Subcutaneous adipose tissue (tissue), 4 donors: ENCODE results near the gene ANKRD28. TPM values are rescaled to one million over a fixed set of nuclear protein-coding genes. Genes with fewer than 3 reads are reported as not detected.

Experiments
- CTCF ChIP-seq: fragments of 450-650 bp; IDR thresholded peaks from one replicate; pipeline ENCODE4 v1.5.1; 2016; ENCODE audit warnings: low read depth, mild to moderate bottlenecking, control low read depth, antibody characterized with exemption, moderate library complexity
- total RNA-seq, 4 donors: library from RNA; depleted of rRNA; stranded (reverse); fragments of >200 nt; gene quantifications; one replicate each; pipeline ENCODE4 v1.1.0, GENCODE V29; 2016

ANKRD28 gene
- total RNA-seq, 4 donors from 2014 or later, result 66.5 to 130 (median 123) TPM

DNA sequence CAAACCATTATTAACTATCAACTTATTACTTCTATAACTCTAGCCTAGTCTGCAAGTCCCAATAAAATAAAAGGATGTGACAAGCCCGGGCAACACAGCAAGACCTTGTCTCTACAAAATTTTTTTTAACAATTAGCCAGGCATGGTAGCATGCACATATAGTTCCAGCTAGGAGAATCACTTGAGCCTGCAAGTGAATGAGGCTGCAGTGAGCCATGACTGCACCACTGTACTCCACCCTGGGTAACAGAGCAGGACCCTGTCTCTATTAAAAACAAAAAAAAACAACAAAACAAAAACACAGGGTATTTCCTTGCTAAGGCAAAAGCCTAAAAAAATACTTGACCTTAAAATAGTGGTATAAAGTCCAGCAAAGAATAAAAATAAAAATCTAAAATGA lies 31.4 kb downstream of the ANKRD28 start:
- TF ChIP-seq CTCF, result no peak

DNA sequence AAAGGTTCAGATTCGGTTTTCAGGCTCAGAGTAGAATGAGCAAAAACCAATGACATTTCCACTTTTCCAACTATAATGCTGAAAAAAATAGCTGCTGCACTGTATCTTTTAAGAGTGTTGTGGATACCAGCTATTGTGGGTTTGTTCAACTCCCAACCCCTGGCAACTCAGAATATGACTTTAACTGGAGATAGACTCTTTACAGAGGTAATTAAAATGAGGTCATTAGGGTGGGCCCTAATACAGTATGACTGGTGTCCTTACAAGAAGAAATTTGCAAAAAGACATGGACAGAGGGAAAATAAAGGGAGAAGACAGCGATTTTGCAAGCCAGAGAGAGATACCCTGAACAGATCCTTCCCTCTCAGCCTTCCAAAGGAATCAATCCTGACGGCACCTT lies 39.5 kb downstream of the ANKRD28 start:
- TF ChIP-seq CTCF, result no peak

- no peak for TF ChIP-seq CTCF
These were observed 40.0 kb downstream of the ANKRD28 start for GRCh38 chr3:15757824-15758223.

DNA sequence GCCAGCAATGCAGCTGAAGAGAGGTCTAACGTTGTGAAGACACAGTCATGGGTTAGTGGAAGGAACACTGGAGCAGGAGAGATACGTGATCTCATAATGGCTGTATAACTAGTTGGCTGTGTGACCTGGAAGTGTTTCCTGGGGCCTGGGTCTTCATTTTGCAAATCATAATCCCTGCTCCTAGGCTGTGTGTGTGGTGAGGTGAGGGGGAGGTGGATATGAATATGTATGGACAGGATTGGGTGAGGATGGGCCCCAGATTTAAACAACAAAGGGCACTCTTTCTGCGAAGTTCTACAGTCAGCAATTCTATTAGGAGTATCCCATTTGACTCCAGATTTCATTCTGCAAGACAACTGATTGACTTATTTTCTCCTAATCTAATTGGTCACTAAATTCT lies 41.3 kb downstream of the ANKRD28 start:
- TF ChIP-seq CTCF, result no peak

DNA sequence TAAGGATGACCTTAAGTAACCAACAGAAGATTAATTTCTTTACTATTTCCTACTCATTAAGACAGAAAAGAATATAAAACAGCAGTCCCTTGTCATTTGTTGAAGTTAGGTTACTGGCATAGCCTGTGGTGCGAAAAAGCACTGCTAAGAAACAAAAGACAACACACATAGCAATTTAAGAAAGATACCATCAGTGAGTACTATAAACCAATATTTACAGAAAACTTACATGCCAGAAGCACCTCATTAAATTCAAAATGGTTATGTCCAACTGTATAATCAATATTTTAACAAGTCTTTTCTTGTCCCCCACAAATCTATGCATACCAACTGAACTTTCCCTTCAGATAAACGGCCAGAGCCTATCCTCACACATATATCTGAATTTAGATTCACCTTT lies 42.0 kb downstream of the ANKRD28 start:
- no peak for TF ChIP-seq CTCF

DNA sequence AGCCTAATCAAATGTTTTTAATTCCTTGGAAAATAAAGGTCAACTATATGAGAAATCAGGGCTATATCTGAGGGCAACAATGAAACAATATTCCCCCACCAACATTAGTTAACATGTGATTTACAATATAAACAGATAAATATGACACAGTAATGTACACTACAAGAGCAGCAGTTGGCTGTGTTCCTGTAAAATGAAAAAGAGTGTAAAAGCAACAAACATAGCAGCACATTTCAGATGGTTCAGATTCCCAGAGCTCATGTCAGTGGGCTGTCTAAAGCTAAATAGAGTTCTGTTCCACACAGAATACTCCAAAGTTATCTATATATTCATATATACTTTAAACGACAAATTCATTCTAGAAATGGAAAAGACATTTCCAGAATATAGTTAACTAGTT lies 42.6 kb downstream of the ANKRD28 start:
- no peak for TF ChIP-seq CTCF

GRCh38 chr3:15754047-15754446 lies 43.7 kb downstream of the ANKRD28 start:
- no peak for TF ChIP-seq CTCF
